HG03159 (cell line): ENCODE data around the gene ATG10.
A peak's percentile ranks its signal among the peaks of the same experiment; 100 is the strongest.
"Not testable (repeated sequence)": the region's sequence is repeated elsewhere in the genome, so short reads cannot be mapped to it uniquely, and the experiment has no call there.

Experiments used
- ATAC-seq: cut with Tn5 transposase; IDR thresholded peaks from one replicate; pipeline ENCODE4 v1.9.1; 2021; ENCODE audit warnings: mild to moderate bottlenecking, moderate library complexity; ENCODE audit not compliant: unreplicated experiment

Gene ATG10

GRCh38 chr5:82109013-82109412 is 137.2 kb downstream of the ATG10 start:
- ATAC-seq = no peak

- not testable (repeated sequence) for ATAC-seq
Observed at GRCh38 chr5:82109915-82110314, 138.1 kb downstream of the ATG10 start.

- peak; percentile 58 for ATAC-seq
Observed at GRCh38 chr5:82111191-82111590, 139.4 kb downstream of the ATG10 start.

- no peak for ATAC-seq
Observed at GRCh38 chr5:82115858-82116257, 144.0 kb downstream of the ATG10 start.

- no peak for ATAC-seq
Observed at GRCh38 chr5:82119889-82120288, 148.1 kb downstream of the ATG10 start.

GRCh38 chr5:82129723-82130285 is 158.0 kb downstream of the ATG10 start:
- ATAC-seq = no peak

GRCh38 chr5:82130602-82131001 is 158.8 kb downstream of the ATG10 start:
- no peak for ATAC-seq

- ATAC-seq = no peak
Observed at GRCh38 chr5:82137205-82137604, 165.4 kb downstream of the ATG10 start.

- ATAC-seq = not testable (repeated sequence)
Observed at GRCh38 chr5:82139837-82140236, 168.0 kb downstream of the ATG10 start.

- no peak for ATAC-seq
Observed at GRCh38 chr5:82142217-82142841, 170.5 kb downstream of the ATG10 start.

- ATAC-seq = no peak
Observed at GRCh38 chr5:82142928-82143577, 171.2 kb downstream of the ATG10 start.

GRCh38 chr5:82147860-82148573 is 176.2 kb downstream of the ATG10 start:
- ATAC-seq = no peak

- no peak for ATAC-seq
Observed at GRCh38 chr5:82149434-82149833, 177.6 kb downstream of the ATG10 start.

- ATAC-seq = no peak
Observed at GRCh38 chr5:82150559-82150958, 178.7 kb downstream of the ATG10 start.

GRCh38 chr5:82151204-82151603 is 179.4 kb downstream of the ATG10 start:
- no peak for ATAC-seq

- ATAC-seq = no peak
Observed at GRCh38 chr5:82151662-82152061, 179.8 kb downstream of the ATG10 start.

GRCh38 chr5:82152978-82153481 is 181.2 kb downstream of the ATG10 start:
- ATAC-seq = no peak

GRCh38 chr5:82154776-82155175 is 183.0 kb downstream of the ATG10 start:
- ATAC-seq = no peak

- no peak for ATAC-seq
Observed at GRCh38 chr5:82155305-82155704, 183.5 kb downstream of the ATG10 start.

- no peak for ATAC-seq
Observed at GRCh38 chr5:82156874-82157273, 185.1 kb downstream of the ATG10 start.

GRCh38 chr5:82158755-82159413 is 187.1 kb downstream of the ATG10 start:
- no peak for ATAC-seq
